T-helper 1 cell treated with Interleukin-12 subunit alpha and Interleukin-12 subunit beta and Interleukin-4 antibody, amounts not matched to agents 30 μg/mL and 1 μg/mL, for 36 hours (primary cell): ENCODE results near the gene BPHL.
"Not testable (repeated sequence)": the region's sequence is repeated elsewhere in the genome, so short reads cannot be mapped to it uniquely, and the experiment has no call there.

Experiments
- H3K27ac Mint-ChIP-seq: one replicate; pipeline ENCODE4 v1.8.0; 2021; ENCODE audit warnings: mild to moderate bottlenecking, mixed read lengths
- H3K27me3 Mint-ChIP-seq: one replicate; pipeline ENCODE4 v1.8.0; 2021; ENCODE audit warnings: low read depth, mixed read lengths
- H3K36me3 Mint-ChIP-seq: one replicate; pipeline ENCODE4 v1.8.0; 2021; ENCODE audit warnings: low read depth, mixed read lengths
- H3K4me1 Mint-ChIP-seq: one replicate; pipeline ENCODE4 v1.8.0; 2021; ENCODE audit warnings: low read depth, mixed read lengths
- H3K4me3 Mint-ChIP-seq: one replicate; pipeline ENCODE4 v1.8.0; 2021; ENCODE audit warnings: mild to moderate bottlenecking, moderate library complexity, mixed read lengths
- H3K9me3 Mint-ChIP-seq: one replicate; pipeline ENCODE4 v1.8.0; 2021; ENCODE audit warnings: mixed read lengths

BPHL gene

DNA sequence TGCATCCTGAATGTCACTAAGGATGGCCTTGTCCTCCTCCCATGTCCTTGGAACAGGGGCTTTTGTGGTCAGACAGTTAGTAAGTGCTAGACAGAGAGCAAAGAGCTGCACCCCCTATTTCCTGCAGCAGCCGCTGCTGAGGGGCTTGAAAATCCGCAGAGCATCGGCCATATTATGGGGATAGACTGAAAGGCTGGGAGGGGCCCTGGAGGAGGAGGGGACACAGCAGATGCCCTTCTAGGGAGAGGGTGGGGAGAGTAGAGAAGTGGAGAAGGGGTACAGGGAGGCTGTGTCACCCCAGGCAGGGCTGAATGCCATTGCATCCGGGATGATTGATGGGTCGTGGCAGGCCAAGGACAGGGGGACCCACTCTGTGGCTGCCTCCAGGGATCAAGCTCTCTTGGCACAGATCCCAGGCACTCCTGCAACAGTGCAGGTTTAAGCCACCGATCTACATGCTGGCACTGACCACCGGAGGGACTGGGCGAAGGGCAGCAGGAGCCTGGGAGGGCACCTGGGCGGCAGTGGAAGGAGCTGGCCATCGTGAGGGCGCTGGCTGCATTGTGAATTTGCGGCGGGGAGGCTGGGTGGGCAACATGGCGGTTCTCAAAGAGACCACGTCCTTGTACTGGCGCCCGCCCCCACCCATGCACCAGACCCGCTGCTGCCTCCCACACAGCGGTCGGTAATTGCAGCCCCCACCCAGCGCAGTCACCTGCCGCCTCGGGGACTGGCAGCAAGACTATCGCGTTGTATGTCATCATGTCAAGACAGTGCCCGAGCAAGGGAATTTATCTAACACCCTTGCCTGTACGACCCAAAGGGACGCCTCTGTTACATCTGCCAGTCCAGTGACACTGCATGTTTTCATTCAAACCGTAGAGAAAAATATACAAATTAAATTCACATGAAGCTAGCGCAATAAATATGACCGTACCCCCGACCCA lies 37.9 kb downstream of the BPHL start:
- Mint-ChIP-seq H3K27me3 (peaks cover 41% of the 10 kb centered on the region), H3K27ac (peak overlapping the region; percentile 73), H3K4me3 (peak overlapping the region; percentile 83), H3K4me1 (peaks cover 11% of the 10 kb centered on the region)
- not testable (repeated sequence) for H3K9me3 Mint-ChIP-seq, H3K36me3 Mint-ChIP-seq

DNA sequence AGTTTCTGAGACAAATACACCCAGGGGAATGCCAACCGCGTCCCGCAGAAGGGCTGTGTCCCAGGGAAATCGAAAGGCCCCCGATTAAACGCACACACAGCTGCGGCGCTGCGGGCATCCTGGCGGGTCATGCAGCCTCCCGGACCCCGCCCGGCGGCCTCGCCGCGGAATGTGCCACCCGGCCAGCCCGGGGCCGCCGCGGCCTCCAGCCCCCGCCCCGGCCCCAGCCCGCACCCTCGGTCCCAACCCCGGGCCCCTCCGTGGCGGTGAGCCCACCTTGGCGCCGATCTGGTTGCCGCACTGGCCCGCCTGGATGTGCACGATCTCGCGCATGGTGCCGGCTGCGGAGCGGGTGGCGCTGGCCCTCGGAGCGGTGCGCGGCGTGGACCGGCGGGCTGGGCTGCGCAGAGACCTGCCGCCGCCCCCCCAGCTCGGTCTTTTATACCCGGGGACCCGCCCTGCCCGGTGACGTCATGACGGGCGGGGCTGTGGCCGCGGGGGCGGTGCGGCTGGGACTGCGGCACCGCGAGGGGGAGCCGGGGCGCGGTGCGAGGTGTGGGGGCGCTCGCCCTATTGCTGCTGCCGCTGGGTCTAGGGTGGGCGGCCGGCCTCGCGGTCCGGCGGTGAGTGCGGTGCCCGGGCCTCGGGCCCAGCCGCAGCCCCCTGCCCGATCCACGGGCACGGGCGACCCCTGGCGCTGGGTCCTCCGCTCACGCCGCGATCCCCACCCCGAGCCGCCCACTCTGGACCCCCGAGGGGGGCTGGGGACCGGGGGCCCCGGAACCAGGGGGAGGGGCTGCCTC lies 38.8 kb downstream of the BPHL start, which contains the start of gene TUBB2A:
TUBB2A (minus strand) TSS at position 414 of the 803 bp plus-strand sequence; CDS start at position 333, 81 bp downstream.
- H3K4me1 Mint-ChIP-seq, result peaks cover 11% of the 10 kb centered on the region
- H3K9me3 Mint-ChIP-seq, result peaks cover 4% of the 10 kb centered on the region
- H3K27ac Mint-ChIP-seq, result peak within 1 kb of the TSS; percentile 73
- H3K4me3 Mint-ChIP-seq, result peak within 1 kb of the TSS; percentile 83
- peaks cover 48% of the 10 kb centered on the region for H3K27me3 Mint-ChIP-seq
- peaks cover 7% of the 10 kb centered on the region for H3K36me3 Mint-ChIP-seq

- H3K27ac Mint-ChIP-seq, result no peak overlapping the region
- peak overlapping the region; percentile 2 for H3K4me3 Mint-ChIP-seq
- peaks cover 6% of the 10 kb centered on the region for H3K36me3 Mint-ChIP-seq
- H3K27me3 Mint-ChIP-seq, result peaks cover 59% of the 10 kb centered on the region
- peaks cover 4% of the 10 kb centered on the region for H3K9me3 Mint-ChIP-seq
- peaks cover 17% of the 10 kb centered on the region for H3K4me1 Mint-ChIP-seq
Observed at GRCh38 chr6:3159805-3160781, 41.6 kb downstream of the BPHL start.

- H3K4me1 Mint-ChIP-seq, result peaks cover 11% of the 10 kb centered on the region
- no peak overlapping the region for H3K4me3 Mint-ChIP-seq
- no peak overlapping the region for H3K27ac Mint-ChIP-seq
- peaks cover 3% of the 10 kb centered on the region for H3K36me3 Mint-ChIP-seq
- H3K9me3 Mint-ChIP-seq, result peaks cover 4% of the 10 kb centered on the region
- peaks cover 62% of the 10 kb centered on the region for H3K27me3 Mint-ChIP-seq
Observed at GRCh38 chr6:3162067-3162497, 43.6 kb downstream of the BPHL start.

- H3K9me3 Mint-ChIP-seq, result peaks cover 4% of the 10 kb centered on the region
- H3K36me3 Mint-ChIP-seq, result peaks cover 3% of the 10 kb centered on the region
- H3K27ac Mint-ChIP-seq, result no peak overlapping the region
- H3K27me3 Mint-ChIP-seq, result peaks cover 65% of the 10 kb centered on the region
- peak overlapping the region; percentile 80 for H3K4me3 Mint-ChIP-seq
- peaks cover 11% of the 10 kb centered on the region for H3K4me1 Mint-ChIP-seq
Observed at GRCh38 chr6:3162565-3163247, 44.2 kb downstream of the BPHL start.

GRCh38 chr6:3163248-3163594 lies 44.7 kb downstream of the BPHL start:
- H3K36me3 Mint-ChIP-seq, result peaks cover 3% of the 10 kb centered on the region
- peaks cover 65% of the 10 kb centered on the region for H3K27me3 Mint-ChIP-seq
- peak overlapping the region; percentile 80 for H3K4me3 Mint-ChIP-seq
- H3K27ac Mint-ChIP-seq, result no peak overlapping the region
- peaks cover 4% of the 10 kb centered on the region for H3K9me3 Mint-ChIP-seq
- H3K4me1 Mint-ChIP-seq, result peaks cover 11% of the 10 kb centered on the region

- Mint-ChIP-seq H3K27ac (no peak overlapping the region), H3K9me3 (peaks cover 4% of the 10 kb centered on the region), H3K36me3 (peaks cover 3% of the 10 kb centered on the region), H3K4me1 (peaks cover 11% of the 10 kb centered on the region), H3K27me3 (peaks cover 54% of the 10 kb centered on the region), H3K4me3 (no peak overlapping the region)
Observed at GRCh38 chr6:3164388-3164787, 45.9 kb downstream of the BPHL start.

DNA sequence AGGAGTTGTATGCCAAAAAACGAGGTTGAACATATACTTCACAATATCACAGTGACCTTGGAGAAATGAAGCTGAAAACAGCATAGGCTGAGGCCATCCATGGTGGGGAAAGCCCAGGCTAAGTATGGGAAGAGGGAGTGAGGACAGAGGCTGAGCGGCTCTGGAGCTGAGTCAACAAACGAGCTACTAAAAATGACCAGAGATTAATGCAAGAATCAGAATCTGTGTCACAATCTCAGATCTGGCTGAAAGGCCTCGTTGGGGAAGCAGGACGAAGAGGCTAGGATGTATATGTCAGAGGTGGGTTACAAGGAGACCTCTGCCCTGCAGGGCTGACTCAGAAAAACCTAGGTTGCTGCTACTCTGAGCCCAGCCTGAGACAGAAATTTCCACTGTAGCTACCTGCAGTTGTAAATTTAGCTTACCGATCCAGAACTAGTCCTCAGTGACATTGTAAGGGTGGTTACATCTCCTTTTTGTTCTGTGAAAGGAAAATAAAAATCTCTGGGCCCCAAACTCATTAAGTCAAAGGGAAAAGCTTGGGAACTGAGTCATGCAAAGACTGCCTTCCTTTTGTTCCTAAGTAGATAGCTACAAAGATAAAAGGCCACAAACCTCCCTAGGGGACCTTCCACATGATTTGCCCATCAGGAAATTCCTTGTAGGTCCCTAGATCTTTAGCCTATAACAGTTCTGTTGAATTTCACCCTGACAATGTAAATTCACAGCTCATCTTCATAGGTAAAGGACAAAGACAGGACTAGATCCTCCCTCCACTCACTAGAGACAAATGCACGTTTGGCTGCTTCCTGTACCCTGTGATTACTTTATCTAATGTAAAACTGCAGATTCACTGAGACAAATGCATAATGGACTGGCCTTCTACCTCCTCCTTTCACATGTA lies 47.4 kb downstream of the BPHL start:
- H3K4me1 Mint-ChIP-seq, result peaks cover 6% of the 10 kb centered on the region
- H3K27ac Mint-ChIP-seq, result no peak overlapping the region
- no peak overlapping the region for H3K4me3 Mint-ChIP-seq
- peaks cover 42% of the 10 kb centered on the region for H3K27me3 Mint-ChIP-seq
- H3K9me3 Mint-ChIP-seq, result no peaks in the 10 kb centered on the region
- no peaks in the 10 kb centered on the region for H3K36me3 Mint-ChIP-seq

DNA sequence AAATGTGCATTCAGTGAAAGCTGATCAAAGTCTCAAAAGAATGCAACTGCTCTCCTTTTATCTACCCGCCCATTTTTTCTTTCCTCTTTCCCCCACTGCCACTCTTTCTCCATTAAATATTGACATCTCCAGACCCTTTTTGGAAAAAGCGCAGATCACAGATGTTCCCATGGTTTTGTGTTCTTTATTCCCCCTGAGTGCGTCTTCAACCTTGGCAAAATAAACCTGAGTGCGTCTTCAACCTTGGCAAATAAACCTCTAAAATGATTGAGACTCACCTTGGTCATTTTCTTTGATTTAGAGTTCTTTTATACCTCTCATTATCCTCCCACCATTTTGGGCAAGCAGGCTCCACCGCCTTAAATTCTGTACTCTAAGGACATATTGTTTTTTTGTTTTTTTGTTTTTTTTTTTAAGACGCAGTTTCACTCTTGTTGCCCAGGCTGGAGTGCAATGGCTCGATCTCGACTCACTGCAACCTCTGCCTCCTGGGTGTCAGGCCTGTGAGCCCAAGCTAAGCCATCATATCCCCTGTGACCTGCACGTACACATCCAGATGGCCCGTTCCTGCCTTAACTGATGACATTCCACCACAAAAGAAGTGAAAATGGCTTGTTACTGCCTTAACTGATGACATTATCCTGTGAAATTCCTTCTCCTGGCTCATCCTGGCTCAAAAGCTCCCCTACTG lies 48.2 kb downstream of the BPHL start:
- H3K27me3 Mint-ChIP-seq, result peaks cover 35% of the 10 kb centered on the region
- H3K9me3 Mint-ChIP-seq, H3K27ac Mint-ChIP-seq, H3K36me3 Mint-ChIP-seq, H3K4me3 Mint-ChIP-seq, H3K4me1 Mint-ChIP-seq: not testable (repeated sequence)

GRCh38 chr6:3168046-3168445 lies 49.5 kb downstream of the BPHL start:
- H3K4me1 Mint-ChIP-seq, H3K9me3 Mint-ChIP-seq, H3K36me3 Mint-ChIP-seq, H3K27ac Mint-ChIP-seq, H3K4me3 Mint-ChIP-seq: not testable (repeated sequence)
- peaks cover 24% of the 10 kb centered on the region for H3K27me3 Mint-ChIP-seq

DNA sequence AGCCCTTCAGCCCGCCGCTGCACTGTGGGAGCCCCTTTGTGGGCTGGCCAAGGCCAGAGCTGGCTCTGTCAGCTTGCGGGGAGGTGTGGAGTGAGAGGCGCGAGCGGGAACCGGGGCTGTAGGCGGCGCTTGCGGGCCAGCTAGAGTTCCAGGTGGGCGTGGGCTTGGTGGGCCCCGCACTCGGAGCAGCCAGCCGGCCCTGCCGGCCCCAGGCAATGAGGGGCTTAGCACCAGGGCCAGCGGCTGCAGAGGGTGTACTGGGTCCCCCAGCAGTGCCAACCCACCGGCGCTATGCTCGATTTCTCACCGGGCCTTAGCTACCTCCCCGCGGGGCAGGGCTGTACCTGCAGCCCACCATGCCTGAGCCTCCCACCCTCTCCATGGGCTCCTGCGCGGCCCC lies 52.2 kb downstream of the BPHL start:
- not testable (repeated sequence) for H3K4me1 Mint-ChIP-seq, H3K9me3 Mint-ChIP-seq, H3K27ac Mint-ChIP-seq, H3K4me3 Mint-ChIP-seq, H3K36me3 Mint-ChIP-seq
- H3K27me3 Mint-ChIP-seq, result peaks cover 17% of the 10 kb centered on the region

- H3K27me3 Mint-ChIP-seq, result peaks cover 11% of the 10 kb centered on the region
- not testable (repeated sequence) for H3K27ac Mint-ChIP-seq, H3K36me3 Mint-ChIP-seq, H3K9me3 Mint-ChIP-seq, H3K4me1 Mint-ChIP-seq, H3K4me3 Mint-ChIP-seq
Observed at GRCh38 chr6:3171313-3172175, 53.0 kb downstream of the BPHL start.
